ENCODE measurements around the gene PEX10. TPM values are rescaled to one million over a fixed set of nuclear protein-coding genes. Genes with fewer than 3 reads are reported as not detected.

The PEX10 gene
- total and polyA plus RNA-seq, 2 of the 8 experiments (the other 6 are each of a cell fraction or from before 2014, with no cell fraction given) = 24.3 to 26.9 TPM

- no peak for TF ChIP-seq CBX5 (IDR thresholded peaks at IDR 0.05; ENCODE audit: low read depth, low read length)
- 0 out of 2 replicates have a peak, but pooled peaks have one; percentile 12 for TF ChIP-seq ATF3 (IDR thresholded peaks at IDR 0.05; ENCODE audit: insufficient read depth, low read depth, low read length)
- 0 out of 2 replicates have a peak, but pooled peaks have one; percentile 5 for TF ChIP-seq EGR1 (IDR thresholded peaks at IDR 0.05; ENCODE audit: borderline replicate concordance, low read depth, low read length)
- TF ChIP-seq RNF2 (IDR thresholded peaks at IDR 0.05; ENCODE audit: borderline replicate concordance, low read depth, low read length, missing control alignments, poor library complexity, severe bottlenecking) = no peak
- no peak for TF ChIP-seq TAF1 (IDR thresholded peaks at IDR 0.05; ENCODE audit: low read depth, low read length)
- peak; percentile 52; the same call in 1 of the 2 replicates for TF ChIP-seq GABPA (IDR thresholded peaks at IDR 0.05; ENCODE audit: borderline replicate concordance, insufficient read depth, low read length)
- no peak for TF ChIP-seq RFX5 (IDR thresholded peaks at IDR 0.05; ENCODE audit: borderline replicate concordance, low read depth, low read length)
- TF ChIP-seq GTF2F1 (IDR thresholded peaks at IDR 0.05; ENCODE audit: borderline replicate concordance, low read depth, low read length) = no peak
- no peak for TF ChIP-seq USF2 (IDR thresholded peaks at IDR 0.05; ENCODE audit: low read length)
- no peak for TF ChIP-seq NANOG (IDR thresholded peaks at IDR 0.05; ENCODE audit: insufficient read depth, low read depth, low read length, poor library complexity, severe bottlenecking)
- no peak for TF ChIP-seq RBBP5 (IDR thresholded peaks at IDR 0.05; ENCODE audit: borderline replicate concordance, low read depth, low read length)
- TF ChIP-seq CHD2 (IDR thresholded peaks at IDR 0.05; ENCODE audit: low read length) = no peak
- TF ChIP-seq KDM5A (IDR thresholded peaks at IDR 0.05; ENCODE audit: low read length) = peak; percentile 26; the same call in 1 of the 2 replicates
- TF ChIP-seq SAP30 (IDR thresholded peaks at IDR 0.05; ENCODE audit: insufficient read depth, insufficient replicate concordance, low read length) = no peak
- no peak for TF ChIP-seq POLR2A (IDR thresholded peaks at IDR 0.05; ENCODE audit: control extremely low read depth in 1 of 2, low read depth in 2 of 2, low read length in 2 of 2)
- TF ChIP-seq ATF2 (IDR thresholded peaks at IDR 0.05; ENCODE audit: low read length) = no peak
- TF ChIP-seq ZNF274 (IDR thresholded peaks at IDR 0.05; ENCODE audit: borderline replicate concordance, extremely low read depth, low read length) = no peak
- TF ChIP-seq KDM4A (IDR thresholded peaks at IDR 0.05; ENCODE audit: low read depth, low read length, severe bottlenecking) = no peak
- no peak for TF ChIP-seq KDM1A (IDR thresholded peaks at IDR 0.05; ENCODE audit: borderline replicate concordance, low read length)
- TF ChIP-seq TAF7 (optimal IDR thresholded peaks at IDR 0.05; ENCODE audit: borderline replicate concordance, low read depth, low read length) = no peak
Observed at GRCh38 chr1:2414297-2414958, 2.1 kb upstream of the PEX10 start (continued).

All from H1 (cell line).